ENCODE results near the gene SLC15A3.

The SLC15A3 gene

GRCh38 chr11:60946601-60947264 is 5.2 kb downstream of the SLC15A3 start:
- no peak for DNase-seq (ENCODE audit: low read depth in 2 of 2)

- DNase-seq (ENCODE audit: low read depth in 2 of 2): no peak
These were observed 6.7 kb downstream of the SLC15A3 start for GRCh38 chr11:60945295-60945667.

GRCh38 chr11:60944490-60945294 is 7.3 kb downstream of the SLC15A3 start:
- no peak for DNase-seq (ENCODE audit: low read depth in 2 of 2)

DNA sequence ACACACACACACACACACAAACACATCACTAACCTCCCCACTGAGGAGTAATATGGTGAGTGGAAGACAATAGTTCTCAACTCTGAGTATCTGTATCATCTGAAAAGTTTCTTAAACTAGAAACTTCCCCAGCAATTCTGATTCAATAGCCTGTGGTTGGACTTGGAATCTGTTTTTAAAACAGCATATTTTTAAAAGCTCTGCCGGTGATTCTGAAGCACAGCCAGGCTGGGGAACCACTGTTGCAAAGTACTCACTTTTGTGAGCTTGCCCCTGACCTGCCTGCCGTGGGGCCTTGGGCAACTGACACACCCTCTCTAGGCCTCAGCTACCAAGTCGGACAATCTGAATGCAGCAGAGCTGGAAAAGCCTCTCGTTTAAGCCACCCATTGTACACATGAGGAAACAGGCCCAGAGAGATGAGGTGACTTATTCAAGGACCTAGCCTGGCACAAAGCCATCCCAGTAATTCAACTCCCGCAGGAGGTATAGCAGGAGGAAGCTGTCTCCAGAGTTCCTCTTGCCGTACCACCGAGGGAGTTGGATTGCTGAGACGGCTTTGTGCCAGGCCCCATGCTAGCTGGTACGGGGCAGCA is 8.9 kb downstream of the SLC15A3 start:
- DNase-seq (ENCODE audit: low read depth in 2 of 2): no peak

DNA sequence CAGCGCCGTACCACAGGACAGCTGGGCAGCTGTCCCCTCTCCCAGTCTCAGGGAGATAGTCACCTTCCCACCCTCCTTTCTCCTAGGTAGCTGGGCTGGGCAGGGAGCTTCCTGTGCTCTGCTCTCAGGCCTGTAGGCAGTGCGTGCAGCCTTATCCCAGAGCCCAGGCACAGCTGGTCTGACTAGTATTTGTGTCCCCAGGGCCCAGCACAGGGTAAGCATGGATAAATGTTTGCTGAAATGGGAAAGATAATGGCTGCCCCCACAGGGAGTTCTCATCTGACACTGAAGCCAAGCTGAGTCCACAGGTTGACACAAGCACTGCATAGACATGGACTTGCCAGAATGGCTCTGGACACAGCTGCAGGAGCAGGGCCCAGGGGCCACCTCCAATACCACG is 9.8 kb downstream of the SLC15A3 start:
- DNase-seq (ENCODE audit: low read depth in 2 of 2): no peak

GRCh38 chr11:60941371-60942119 is 10.4 kb downstream of the SLC15A3 start:
- no peak for DNase-seq (ENCODE audit: low read depth in 2 of 2)

DNA sequence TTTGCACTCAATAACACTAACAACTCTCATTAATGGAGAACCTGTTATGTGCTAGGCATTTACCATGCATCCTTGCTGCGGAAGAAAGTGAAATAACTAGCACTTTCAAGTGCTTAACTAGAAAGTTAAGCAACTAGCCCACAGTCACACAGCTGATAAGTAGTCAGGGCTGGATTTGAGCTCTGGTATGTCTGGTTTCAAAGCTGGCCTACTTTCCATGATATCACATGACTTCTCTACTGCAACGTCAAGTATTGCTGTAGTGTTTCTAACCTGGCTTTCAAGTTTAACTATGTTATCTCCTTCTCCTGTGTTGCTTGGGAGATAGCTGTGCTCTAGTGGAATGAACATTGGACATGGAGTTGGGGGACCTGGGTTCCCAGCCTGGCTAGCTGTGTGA is 12.1 kb downstream of the SLC15A3 start:
- DNase-seq (ENCODE audit: low read depth in 2 of 2): no peak

DNA sequence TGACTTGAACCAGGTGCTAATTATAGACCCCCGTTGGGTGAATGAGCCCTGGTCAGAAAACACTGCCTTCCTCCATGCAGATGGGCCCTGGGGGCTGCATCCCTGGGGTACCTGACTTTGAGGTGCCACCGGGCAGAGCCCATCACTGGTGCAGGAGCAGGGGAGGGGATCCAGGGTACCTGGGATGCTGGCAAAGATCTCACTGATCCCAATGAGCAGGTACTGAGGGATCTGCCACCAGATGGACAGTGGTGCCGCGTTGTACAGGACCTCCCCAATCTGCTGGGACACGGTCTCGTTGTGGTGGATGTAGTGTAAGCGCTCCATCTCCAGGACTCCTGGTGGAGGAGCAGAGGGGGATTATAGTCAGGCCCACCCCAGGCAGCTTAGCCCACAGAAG is 12.7 kb downstream of the SLC15A3 start:
- DNase-seq (ENCODE audit: low read depth in 2 of 2): no peak

DNA sequence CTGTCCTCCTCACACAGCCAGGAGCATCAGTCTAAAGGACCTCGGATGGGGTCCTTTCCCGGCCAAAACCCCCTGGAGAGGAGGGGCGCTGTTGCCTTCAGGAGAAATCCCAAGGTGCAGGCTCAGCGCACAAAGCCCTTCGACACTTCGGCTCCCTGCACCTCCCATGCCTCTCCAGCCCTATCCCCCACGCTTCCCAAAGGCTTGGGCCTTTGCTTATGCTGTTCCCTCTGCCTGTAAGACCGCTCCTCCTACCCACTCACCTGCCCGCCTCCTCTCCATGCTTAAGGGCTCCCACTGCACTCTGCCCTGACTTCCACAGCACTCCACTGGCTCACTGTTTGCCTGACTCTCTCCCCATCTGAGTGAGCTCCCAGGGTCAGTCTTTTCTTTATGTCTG is 13.5 kb downstream of the SLC15A3 start:
- no peak for DNase-seq (ENCODE audit: low read depth in 2 of 2)

DNA sequence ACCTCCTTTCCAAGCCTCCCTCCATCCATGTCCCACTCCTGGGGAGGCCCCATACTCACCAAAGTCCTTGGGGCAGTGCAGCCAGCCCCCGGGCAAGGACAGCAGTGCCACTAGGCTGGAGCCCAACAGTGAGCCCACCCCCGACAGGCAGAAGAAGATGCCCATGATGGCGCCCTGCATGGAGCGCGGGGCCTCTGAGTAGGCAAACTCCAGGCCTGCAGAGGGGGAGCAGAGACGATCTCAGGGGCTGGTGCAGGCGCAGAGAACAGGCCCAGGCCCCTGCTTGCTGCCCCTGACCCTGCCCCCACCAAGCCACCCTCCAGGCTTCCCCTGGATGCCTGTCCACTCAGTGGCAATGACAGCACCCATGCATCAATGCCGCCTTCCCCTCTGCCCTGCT is 14.2 kb downstream of the SLC15A3 start:
- DNase-seq (ENCODE audit: low read depth in 2 of 2): no peak

DNA sequence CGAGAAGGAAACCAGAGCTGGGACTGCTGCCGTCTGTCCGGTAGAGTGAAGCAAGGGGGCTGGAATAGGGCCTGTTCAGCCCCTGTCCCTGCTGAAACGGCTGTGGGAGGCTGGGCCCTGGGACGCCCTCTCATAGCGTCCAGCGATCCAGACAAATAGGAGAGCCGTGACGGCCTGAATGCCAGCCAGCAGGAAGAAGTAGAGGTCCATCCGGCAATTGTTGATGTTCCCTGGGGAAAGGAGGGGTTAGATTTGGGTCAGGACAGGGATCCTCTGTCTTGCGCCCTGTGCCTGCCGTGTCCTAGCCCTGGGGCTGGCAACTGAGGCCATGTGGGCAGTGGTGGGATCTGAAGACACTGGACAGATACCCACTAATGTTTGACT is 14.8 kb downstream of the SLC15A3 start:
- no peak for DNase-seq (ENCODE audit: low read depth in 2 of 2)

- DNase-seq (ENCODE audit: low read depth in 2 of 2): no peak
These were observed 15.4 kb downstream of the SLC15A3 start for GRCh38 chr11:60936467-60937143.

GRCh38 chr11:60935676-60936442 is 16.1 kb downstream of the SLC15A3 start:
- DNase-seq (ENCODE audit: low read depth in 2 of 2): no peak

DNA sequence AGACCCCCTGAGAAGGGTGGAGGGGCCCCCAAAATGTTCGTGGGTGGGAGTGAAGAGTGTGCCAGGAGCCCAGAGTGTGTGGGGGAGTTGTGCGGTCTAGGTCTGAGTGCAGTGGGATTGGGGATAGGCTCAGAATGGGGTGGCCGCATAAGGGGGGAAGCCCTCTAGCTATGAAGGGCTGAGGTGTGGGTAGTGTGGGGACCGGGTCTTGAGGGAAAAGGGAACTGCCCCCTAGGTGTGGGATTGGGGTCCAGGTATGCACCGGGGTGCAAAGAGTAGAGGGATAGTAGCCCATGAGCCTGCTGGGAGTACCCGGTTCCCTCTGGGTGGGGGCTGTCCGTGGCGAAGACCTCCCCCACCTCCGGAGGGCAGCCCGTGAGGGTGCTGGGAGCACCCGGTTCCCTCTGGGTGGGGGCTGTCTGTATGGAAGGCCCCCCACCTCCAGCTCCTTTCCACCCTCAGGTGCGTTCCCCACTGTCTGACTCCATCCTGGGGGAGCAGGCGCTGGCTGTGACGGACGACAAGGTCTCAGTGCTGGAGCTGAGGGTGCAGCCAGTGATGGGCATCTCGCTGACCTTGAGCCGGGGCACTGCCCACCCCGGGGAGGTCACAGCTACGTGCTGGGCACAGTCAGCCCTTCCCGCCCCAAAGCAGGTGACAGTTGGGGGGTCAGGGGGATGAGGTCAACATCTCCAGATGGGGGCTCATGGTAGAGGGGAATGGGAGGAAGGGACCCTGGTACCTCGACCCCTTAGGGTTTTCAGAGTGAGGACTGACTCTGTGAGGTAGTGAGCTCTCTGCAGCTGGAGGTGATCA is 17.0 kb downstream of the SLC15A3 start:
- no peak for DNase-seq (ENCODE audit: low read depth in 2 of 2)

GRCh38 chr11:60934124-60934789 is 17.7 kb downstream of the SLC15A3 start:
- DNase-seq (ENCODE audit: low read depth in 2 of 2): no peak

DNA sequence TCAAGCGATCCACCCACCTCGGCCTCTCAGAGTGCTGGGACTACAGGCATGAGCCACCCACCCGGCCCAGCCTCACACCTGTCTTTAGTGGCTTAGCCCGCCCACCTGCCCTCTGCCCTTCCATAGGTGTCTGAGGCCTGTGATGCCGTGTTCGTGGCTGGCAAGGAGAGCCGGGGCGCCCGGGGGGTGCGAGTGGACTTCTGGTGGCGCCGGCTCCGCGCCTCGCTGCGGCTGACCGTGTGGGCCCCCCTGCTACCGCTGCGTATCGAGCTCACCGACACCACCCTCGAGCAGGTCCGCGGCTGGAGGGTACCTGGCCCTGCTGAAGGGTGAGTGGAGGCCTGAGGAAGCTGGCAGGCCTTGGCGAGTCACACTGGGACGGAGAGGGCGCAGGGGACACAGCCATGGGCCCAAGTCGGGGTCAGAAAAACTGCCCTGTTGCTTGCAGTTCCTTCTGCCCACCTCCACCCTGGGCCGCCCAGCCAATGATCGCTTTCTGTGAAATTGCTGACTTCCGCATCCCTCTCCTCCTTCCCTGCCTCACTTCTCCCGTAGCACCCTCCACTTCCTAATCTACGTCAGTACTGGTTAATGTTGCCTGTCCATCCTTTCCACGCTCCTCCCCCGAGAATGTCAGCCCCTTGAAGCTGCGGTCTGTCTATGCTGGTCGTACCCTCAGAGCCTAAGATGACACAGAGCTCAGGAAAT is 18.4 kb downstream of the SLC15A3 start:
- DNase-seq (ENCODE audit: low read depth in 2 of 2): no peak

DNA sequence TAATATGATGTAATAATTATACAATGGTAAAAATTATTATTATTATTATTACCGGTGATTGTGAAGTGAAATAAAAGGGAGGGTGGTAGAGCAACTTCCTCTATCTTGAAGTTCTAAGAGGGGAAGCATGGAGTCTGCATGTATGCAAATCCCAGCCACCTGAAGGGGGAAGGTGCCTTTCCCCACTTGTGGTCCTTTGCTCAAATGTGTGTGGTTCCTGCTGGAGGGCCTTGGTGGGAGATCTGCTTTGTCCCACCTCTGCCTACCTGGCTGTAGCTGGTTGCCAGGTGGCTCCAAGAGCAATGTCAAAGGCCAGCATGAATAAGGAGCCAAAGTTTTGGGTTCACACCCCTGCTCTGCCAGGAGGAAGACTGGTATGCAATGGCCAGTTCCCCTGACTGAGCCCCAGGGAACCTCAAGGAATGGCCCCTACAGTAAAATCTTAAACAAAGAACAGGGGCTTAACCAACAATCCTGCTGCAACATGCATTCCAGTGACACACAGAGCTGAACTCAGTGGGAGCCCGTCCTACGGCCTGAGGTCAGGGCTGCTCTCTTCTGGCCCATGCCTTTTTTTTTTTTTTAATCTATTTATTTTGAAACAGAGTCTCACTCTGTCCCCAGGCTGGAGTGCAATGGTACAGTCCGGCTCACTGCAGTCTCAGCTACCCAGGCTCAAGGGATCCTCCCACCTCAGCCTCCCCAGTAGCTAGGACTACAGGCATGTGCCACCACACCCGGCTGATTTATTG is 19.2 kb downstream of the SLC15A3 start:
- DNase-seq (ENCODE audit: low read depth in 2 of 2): no peak

DNA sequence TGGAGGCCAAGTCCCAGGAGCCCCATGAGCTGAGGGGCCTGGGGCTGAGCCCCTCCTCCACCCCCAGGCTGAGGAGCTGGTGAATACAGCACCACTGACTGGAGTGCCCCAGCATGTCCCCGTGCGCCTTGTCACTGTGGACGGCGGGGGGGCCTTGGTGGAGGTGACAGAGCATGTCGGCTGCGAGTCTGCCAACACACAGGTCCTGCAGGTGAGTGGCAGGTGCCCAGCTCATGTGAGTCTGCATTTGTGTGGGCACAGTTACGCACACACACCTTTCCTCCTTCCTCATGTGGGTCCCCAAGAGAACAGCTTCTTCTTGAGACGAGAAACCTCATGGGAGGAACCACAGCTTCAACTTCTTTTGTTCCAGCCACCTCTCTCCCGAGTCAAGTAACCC is 20.1 kb downstream of the SLC15A3 start:
- no peak for DNase-seq (ENCODE audit: low read depth in 2 of 2)
